Measurements from ENCODE around the gene TMCC1. TPM values are rescaled to one million over a fixed set of nuclear protein-coding genes. Genes with fewer than 3 reads are reported as not detected.

TMCC1 gene
- total RNA-seq, 4 donors from 2014 or later, result 4.1 to 21.8 (median 14.5) TPM

DNA sequence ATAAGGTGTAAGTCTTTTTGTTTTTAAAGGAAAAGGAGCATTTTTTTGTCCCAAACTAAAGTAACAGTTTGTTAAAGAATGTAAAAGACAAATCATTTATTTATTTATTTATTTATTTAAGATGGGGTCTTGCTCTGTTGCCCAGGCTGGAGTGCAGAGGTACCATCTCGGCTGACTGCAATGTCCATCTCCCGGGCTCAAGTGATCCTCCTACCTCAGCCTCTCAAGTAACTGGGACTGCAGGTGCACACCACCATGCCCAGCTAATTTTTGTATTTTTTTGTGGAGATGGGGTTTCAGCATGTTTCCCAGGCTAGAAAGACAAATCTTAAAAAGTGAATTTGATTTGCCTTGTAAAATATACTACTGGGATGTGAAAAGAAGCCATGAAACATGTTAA lies 200.8 kb downstream of the TMCC1 start:
- Histone ChIP-seq H3K4me3 (no peak overlapping the region), H3K36me3 (peaks cover 0 to 8% (median 0%) of the 10 kb centered on the region in 4 donors), H3K27me3 (no peaks in the 10 kb centered on the region), H3K9me3 (no peaks in the 10 kb centered on the region), H3K4me1 (peaks cover 0 to 11% (median 5%) of the 10 kb centered on the region in 4 donors), H3K27ac (no peak overlapping the region)
- TF ChIP-seq, protein P1, sequence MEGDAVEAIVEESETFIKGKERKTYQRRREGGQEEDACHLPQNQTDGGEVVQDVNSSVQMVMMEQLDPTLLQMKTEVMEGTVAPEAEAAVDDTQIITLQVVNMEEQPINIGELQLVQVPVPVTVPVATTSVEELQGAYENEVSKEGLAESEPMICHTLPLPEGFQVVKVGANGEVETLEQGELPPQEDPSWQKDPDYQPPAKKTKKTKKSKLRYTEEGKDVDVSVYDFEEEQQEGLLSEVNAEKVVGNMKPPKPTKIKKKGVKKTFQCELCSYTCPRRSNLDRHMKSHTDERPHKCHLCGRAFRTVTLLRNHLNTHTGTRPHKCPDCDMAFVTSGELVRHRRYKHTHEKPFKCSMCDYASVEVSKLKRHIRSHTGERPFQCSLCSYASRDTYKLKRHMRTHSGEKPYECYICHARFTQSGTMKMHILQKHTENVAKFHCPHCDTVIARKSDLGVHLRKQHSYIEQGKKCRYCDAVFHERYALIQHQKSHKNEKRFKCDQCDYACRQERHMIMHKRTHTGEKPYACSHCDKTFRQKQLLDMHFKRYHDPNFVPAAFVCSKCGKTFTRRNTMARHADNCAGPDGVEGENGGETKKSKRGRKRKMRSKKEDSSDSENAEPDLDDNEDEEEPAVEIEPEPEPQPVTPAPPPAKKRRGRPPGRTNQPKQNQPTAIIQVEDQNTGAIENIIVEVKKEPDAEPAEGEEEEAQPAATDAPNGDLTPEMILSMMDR (IDR thresholded peaks at IDR 0.05), result no peak
- TF ChIP-seq POLR2A (IDR thresholded peaks at IDR 0.05), result no peak
- TF ChIP-seq EP300 (IDR thresholded peaks at IDR 0.05; ENCODE audit: low read depth), result no peak
- no peak for TF ChIP-seq POLR2AphosphoS5 (IDR thresholded peaks at IDR 0.05)
- no peak for DNase-seq
- in situ Hi-C loops (cut with MboI; ENCODE audit: low pct_ligation_motif_present in 1 of 4, low pct_unique_long_range_greater_than_20kb in 1 of 4, low sequenced_read_pairs in 3 of 4), result no loop called here
- intact Hi-C loops (cut with DNase I; ENCODE audit: low total_unique reads), result no loop called here
- 92 to 94% methylated on average over 2 of the region's 2 CpGs for WGBS, 2 donors (ENCODE audit: low coverage in 1 of 2)

GRCh38 chr3:129690963-129691362 lies 202.5 kb downstream of the TMCC1 start:
- no peaks in the 10 kb centered on the region for H3K27me3 ChIP-seq
- WGBS, 2 donors (ENCODE audit: low coverage in 1 of 2), result 97 to 100% methylated on average over 1 to 2 of the region's 2 CpGs
- intact Hi-C loops (cut with DNase I; ENCODE audit: low total_unique reads), result no loop called here
- DNase-seq, result no peak
- no peak overlapping the region for H3K27ac ChIP-seq
- H3K9me3 ChIP-seq, result no peaks in the 10 kb centered on the region
- H3K4me3 ChIP-seq, result no peak overlapping the region
- no peaks in the 10 kb centered on the region for H3K36me3 ChIP-seq
- no peak for TF ChIP-seq EP300 (IDR thresholded peaks at IDR 0.05; ENCODE audit: low read depth)
- no peak for TF ChIP-seq POLR2AphosphoS5 (IDR thresholded peaks at IDR 0.05)
- TF ChIP-seq, protein P1 (IDR thresholded peaks at IDR 0.05), result no peak
- TF ChIP-seq POLR2A (IDR thresholded peaks at IDR 0.05), result no peak
- H3K4me1 ChIP-seq, result peaks cover 0 to 25% (median 9%) of the 10 kb centered on the region in 4 donors
- in situ Hi-C loops (cut with MboI; ENCODE audit: low pct_ligation_motif_present in 1 of 4, low pct_unique_long_range_greater_than_20kb in 1 of 4, low sequenced_read_pairs in 3 of 4), result no loop called here

DNA sequence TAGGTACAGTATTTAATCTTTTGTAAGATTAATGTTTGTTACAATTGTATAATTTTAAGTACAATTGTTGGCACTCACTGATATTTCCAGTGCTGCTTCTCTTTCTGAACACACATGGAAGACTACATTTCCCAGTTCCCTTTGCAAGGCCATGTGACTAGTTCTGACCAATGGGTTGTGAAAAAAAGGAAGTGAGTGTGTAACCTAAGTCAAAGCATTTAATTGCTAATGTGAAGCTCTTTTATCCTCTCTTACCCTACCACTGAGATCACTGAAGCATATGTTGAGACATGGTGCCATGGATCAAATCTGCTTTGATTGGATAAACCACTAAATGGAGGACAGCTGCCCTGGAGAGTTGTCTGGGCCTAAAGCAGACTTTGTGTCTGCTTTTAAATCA lies 203.1 kb downstream of the TMCC1 start:
- intact Hi-C loops (cut with DNase I; ENCODE audit: low total_unique reads) (no loop called here), in situ Hi-C loops (cut with MboI; ENCODE audit: low pct_ligation_motif_present in 1 of 4, low pct_unique_long_range_greater_than_20kb in 1 of 4, low sequenced_read_pairs in 3 of 4) (no loop called here)
- no peak for DNase-seq
- Histone ChIP-seq H3K4me1 (peaks cover 0 to 25% (median 9%) of the 10 kb centered on the region in 4 donors), H3K27me3 (no peaks in the 10 kb centered on the region), H3K9me3 (no peaks in the 10 kb centered on the region), H3K4me3 (no peak overlapping the region), H3K36me3 (no peaks in the 10 kb centered on the region), H3K27ac (no peak overlapping the region)
- TF ChIP-seq POLR2AphosphoS5 (IDR thresholded peaks at IDR 0.05) (no peak), POLR2A (IDR thresholded peaks at IDR 0.05) (no peak), EP300 (IDR thresholded peaks at IDR 0.05; ENCODE audit: low read depth) (no peak)
- TF ChIP-seq, protein P1 (IDR thresholded peaks at IDR 0.05), result no peak

DNA sequence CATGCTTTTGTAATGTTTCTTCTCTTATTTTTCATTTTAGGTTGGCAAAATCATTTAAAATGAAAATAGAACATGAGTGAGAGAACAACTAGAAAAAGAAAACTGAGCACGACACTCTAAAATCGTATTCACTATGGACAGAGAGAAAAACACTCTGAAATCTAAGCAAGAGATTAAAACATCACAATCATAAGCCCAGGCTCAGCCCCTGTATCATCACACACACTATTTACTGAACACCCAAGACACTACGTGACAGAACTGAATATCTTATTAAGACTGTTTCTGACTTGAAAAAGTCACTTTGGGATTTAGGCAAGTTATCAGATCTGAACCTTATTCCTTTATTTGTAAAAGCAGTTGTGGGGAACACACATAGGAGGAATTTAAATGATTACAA lies 204.5 kb downstream of the TMCC1 start:
- Histone ChIP-seq H3K9me3 (no peaks in the 10 kb centered on the region), H3K36me3 (no peaks in the 10 kb centered on the region), H3K4me3 (no peak overlapping the region), H3K4me1 (peaks cover 0 to 25% (median 9%) of the 10 kb centered on the region in 4 donors), H3K27ac (peak overlapping the region in 1 of 4 donors; percentile 55), H3K27me3 (no peaks in the 10 kb centered on the region)
- intact Hi-C loops (cut with DNase I; ENCODE audit: low total_unique reads) (no loop called here), in situ Hi-C loops (cut with MboI; ENCODE audit: low pct_ligation_motif_present in 1 of 4, low pct_unique_long_range_greater_than_20kb in 1 of 4, low sequenced_read_pairs in 3 of 4) (no loop called here)
- DNase-seq, result no peak
- TF ChIP-seq, protein P1 (IDR thresholded peaks at IDR 0.05), result no peak
- TF ChIP-seq EP300 (IDR thresholded peaks at IDR 0.05; ENCODE audit: low read depth) (no peak), POLR2AphosphoS5 (IDR thresholded peaks at IDR 0.05) (no peak), POLR2A (IDR thresholded peaks at IDR 0.05) (no peak)
- WGBS, 2 donors (ENCODE audit: low coverage in 1 of 2), result 74 to 84% methylated on average over 3 of the region's 3 CpGs

All from transverse colon (tissue), 4 donors.